Endometrium (tissue), 2 donors: ENCODE measurements around the gene MDM4.

Source experiments
- FAIRE-seq: peaks from 2 replicates; lab custom pipeline; 2012; peaks lifted over from hg19 to GRCh38; lab: Jason Lieb, UNC
- donor health status: control.
- donor health status: control.

MDM4 gene

GRCh38 chr1:204493145-204493983 lies 22.8 kb upstream of the MDM4 start:
- FAIRE-seq: no peak

GRCh38 chr1:204493984-204494280 lies 22.3 kb upstream of the MDM4 start:
- no peak for FAIRE-seq

DNA sequence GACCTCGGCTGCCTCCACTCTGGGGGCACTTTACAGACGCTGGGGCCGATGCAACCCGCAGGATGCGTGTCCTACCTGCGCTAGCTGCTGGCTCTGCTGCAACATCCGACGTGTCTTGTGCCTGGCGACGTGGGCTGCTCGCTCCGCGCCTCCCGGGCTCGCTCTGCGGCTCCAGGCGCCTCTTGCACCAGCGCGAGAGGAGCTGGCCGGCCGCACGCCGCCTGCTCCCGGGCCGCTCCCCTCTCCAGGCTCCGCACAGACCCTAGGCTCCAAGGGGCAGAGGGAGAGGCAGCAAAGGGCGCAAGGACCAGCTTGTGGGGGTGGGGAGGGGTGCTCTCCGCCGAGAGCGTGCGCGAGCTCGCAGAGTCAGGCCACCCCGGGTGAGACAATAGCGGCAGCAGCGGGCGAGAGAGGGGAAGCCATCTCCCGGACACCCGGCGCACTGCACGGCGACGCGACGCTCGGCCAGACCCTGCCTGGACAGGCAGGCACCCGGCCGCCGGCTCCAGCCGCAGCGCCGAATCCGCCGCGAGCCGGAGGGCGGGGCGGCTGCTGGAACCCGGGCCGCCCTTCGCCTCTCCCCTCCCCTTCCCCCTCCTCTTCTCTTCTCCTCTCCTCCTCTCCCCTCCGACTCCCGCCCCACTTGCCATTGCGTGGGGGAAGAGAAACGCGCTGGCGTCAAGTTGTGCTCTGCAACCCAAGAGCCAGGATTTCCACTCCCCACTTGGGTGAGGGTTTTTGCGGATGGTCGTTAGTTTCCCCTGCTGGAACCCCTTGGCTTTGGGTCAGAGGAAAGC lies 21.7 kb upstream of the MDM4 start, which contains the start of gene PIK3C2B:
Gene PIK3C2B, minus strand, starts transcription at position 525 of the 797 bp plus-strand sequence. CDS start 25,003 bp downstream, outside the sequence.
- no peak for FAIRE-seq

GRCh38 chr1:204495078-204495753 lies 21.0 kb upstream of the MDM4 start:
- no peak for FAIRE-seq

DNA sequence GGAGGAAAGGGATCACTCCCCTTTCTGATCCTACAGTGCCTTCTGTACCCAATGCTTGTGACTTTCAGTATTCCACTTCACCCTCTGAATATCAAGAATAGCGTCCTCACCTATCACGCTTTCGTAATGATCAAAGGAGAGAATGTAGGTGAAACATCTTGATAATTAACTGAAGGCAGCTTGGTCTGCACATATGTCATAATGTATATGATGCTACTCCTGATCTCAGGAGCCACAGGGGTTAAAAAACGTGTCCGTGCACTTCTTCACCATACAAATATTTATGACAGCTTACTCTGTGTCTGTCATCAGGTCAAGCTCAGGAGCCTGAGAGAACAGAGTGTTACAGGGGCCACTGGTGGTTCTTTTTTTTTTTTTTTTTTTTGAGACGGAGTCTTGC lies 20.4 kb upstream of the MDM4 start:
- FAIRE-seq: no peak

GRCh38 chr1:204498981-204499380 lies 17.2 kb upstream of the MDM4 start:
- no peak for FAIRE-seq

GRCh38 chr1:204499511-204500468 lies 16.4 kb upstream of the MDM4 start:
- FAIRE-seq: no peak

GRCh38 chr1:204502241-204502640 lies 14.0 kb upstream of the MDM4 start:
- no peak for FAIRE-seq

- FAIRE-seq: peak; percentile 64
These were observed 12.9 kb upstream of the MDM4 start for GRCh38 chr1:204503122-204503912.

DNA sequence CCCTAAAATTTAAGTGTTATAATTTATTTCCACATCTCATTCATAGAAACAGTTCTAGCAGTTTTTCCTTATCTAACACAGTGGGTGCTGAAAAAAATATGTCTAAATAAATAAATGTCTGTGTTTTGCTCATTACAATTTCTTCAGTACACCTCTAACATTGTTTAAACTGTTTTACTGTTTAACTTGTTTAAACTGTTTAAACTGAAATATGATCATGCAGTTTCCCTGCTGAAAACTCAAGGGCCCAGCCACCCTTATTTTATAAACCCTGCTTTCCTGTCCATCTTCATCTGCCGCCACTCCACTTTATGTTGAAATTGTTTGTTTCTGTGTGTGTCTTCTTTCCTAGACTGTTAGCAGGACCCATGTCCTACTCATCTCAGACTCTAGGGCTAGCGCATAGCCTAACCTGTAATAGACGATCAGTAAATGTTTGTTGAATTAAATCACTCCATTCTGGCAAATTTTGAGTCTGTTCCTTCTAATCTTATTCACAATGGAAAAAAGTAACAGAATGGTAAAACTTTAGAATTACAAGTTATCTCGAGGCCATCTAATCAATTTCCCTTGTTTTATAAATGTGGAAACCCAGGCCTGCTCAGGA lies 12.2 kb upstream of the MDM4 start:
- no peak for FAIRE-seq

GRCh38 chr1:204505674-204506200 lies 10.5 kb upstream of the MDM4 start:
- peak; percentile 68 for FAIRE-seq

- FAIRE-seq: peak; percentile 8
These were observed 9.8 kb upstream of the MDM4 start for GRCh38 chr1:204506201-204506968.

- no peak for FAIRE-seq
These were observed 9.3 kb upstream of the MDM4 start for GRCh38 chr1:204506969-204507316.

DNA sequence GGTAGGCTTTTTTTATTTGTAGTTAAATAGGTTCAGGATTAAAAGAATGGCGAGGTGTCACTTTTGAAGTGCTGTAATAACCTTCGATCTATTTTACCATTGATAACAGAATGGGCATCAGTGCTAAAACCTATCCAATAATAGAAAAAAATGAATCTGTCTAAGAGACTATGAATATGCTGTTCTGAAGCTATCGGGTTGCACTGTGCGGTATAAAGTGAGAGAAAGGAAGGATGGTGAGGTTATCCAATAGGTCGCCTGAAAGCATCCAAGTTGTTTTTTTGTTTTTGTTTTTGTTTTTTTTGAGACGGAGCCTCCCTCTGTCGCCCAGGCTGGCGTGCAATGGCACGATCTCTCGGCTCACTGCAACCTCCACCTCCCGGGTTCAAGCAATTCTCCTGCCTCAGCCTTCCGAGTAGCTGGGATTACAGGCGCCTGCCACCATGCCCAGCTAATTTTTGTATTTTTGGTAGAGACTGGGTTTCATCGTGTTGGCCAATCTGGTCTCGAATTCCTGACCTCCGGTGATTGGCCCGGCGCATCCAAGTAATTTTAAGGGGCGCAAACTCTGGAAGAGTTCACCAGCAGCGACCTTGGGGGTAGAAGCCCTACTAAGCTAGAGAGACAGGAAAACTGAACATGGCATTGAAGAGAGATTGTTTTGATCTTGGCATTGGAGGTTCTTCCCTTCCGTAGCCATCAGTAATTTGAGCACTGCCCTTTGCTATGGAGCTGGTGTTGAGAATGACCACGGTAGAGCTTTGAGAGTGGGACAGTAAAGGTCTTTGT lies 8.7 kb upstream of the MDM4 start:
- no peak for FAIRE-seq

GRCh38 chr1:204509186-204509635 lies 7.0 kb upstream of the MDM4 start:
- no peak for FAIRE-seq

DNA sequence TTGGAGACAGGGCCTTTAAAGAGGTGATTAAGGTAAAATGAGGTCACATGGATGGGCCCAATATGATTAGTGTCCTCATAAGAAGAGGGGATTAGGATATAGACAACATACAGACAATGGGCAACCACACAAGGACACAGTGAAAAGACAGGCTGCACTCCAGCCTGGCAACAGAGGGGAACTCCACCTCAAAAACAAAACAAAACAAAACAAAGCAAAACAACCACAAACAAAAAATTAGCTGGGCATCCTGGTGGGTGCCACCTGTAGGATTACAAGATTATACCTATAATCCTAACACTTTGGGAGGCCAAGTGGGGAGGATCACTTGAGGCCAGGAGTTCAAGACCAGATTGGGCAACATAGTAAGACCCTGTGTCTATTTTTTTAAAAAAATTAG lies 4.8 kb upstream of the MDM4 start:
- no peak for FAIRE-seq

DNA sequence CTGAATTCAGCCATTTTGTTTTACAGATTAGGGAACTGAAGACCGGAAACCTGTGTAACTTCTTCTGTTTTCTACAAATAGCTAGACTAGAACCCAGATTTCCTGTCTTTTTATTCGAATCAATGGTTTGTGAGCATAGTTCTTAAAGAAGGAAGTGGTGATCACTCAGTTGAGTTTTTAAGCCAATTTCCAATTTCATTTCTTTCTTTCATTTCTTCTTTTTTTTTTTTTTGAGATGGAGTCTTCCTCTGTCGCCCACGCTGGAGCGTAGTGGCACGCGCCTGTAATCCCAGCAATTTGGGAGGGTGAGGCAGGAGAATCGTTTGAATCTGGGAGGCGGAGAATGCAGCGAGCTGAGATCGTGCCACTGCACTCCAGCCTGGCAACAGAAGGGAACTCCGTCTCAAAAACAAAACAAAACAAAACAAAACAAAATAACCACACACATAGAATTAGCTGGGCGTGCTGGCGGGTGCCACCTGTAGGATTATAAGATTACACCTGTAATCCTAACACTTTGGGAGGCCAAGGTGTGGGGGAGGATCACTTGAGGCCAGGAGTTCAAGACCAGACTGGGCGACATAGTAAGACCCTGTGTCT lies 3.0 kb upstream of the MDM4 start:
- FAIRE-seq: no peak

- FAIRE-seq: no peak
These were observed 1.4 kb upstream of the MDM4 start for GRCh38 chr1:204514828-204515227.
